Ovary (tissue), 3 donors: ENCODE results near the gene DHX8.

ENCODE experiments used
- POLR2A ChIP-seq: fragments of 450-650 bp; IDR thresholded peaks from one replicate; pipeline ENCODE4 v1.6.1; 2017; ENCODE audit warnings: antibody characterized with exemption, mild to moderate bottlenecking, moderate library complexity
- TF ChIP-seq, protein P1 (sequence below), 3 donors: fragments of 450-650 bp in 2 of 3; fragments of 200-600 bp in 1 of 3; IDR thresholded peaks; one replicate each; pipeline versions ENCODE4 v1.5.1 to v1.8.0; 2016 to 2022; ENCODE audit warnings: antibody characterized with exemption in 3 of 3, mild to moderate bottlenecking in 1 of 3
- donor health status: DM: no; HTN: no; CAD: no.

GRCh38 chr17:43540821-43541674, 57.3 kb downstream of the DHX8 start:
- TF ChIP-seq, protein P1, sequence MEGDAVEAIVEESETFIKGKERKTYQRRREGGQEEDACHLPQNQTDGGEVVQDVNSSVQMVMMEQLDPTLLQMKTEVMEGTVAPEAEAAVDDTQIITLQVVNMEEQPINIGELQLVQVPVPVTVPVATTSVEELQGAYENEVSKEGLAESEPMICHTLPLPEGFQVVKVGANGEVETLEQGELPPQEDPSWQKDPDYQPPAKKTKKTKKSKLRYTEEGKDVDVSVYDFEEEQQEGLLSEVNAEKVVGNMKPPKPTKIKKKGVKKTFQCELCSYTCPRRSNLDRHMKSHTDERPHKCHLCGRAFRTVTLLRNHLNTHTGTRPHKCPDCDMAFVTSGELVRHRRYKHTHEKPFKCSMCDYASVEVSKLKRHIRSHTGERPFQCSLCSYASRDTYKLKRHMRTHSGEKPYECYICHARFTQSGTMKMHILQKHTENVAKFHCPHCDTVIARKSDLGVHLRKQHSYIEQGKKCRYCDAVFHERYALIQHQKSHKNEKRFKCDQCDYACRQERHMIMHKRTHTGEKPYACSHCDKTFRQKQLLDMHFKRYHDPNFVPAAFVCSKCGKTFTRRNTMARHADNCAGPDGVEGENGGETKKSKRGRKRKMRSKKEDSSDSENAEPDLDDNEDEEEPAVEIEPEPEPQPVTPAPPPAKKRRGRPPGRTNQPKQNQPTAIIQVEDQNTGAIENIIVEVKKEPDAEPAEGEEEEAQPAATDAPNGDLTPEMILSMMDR (IDR thresholded peaks at IDR 0.05): no peak
- no peak for TF ChIP-seq POLR2A
